T47D (cell line): ENCODE measurements around the gene CCDC146.
A peak's percentile ranks its signal among the peaks of the same experiment; 100 is the strongest.
"Not testable (repeated sequence)": the region's sequence is repeated elsewhere in the genome, so short reads cannot be mapped to it uniquely, and the experiment has no call there.

Experiments used
- DNase-seq, 2 experiments: peaks; one replicate each; pipeline versions ENCODE4 v3.0.0 to v3.0.0-alpha.2; 2011 to 2012; ENCODE audit warnings: low read depth in 1 of 2, low spot score in 1 of 2
- in situ Hi-C: cut with HindIII; loops from 2 replicates; pipeline ENCODE4 v1.10.0; 2016; ENCODE audit warnings: low sequenced_read_pairs, low pct_unique_long_range_greater_than_20kb

Gene CCDC146

DNA sequence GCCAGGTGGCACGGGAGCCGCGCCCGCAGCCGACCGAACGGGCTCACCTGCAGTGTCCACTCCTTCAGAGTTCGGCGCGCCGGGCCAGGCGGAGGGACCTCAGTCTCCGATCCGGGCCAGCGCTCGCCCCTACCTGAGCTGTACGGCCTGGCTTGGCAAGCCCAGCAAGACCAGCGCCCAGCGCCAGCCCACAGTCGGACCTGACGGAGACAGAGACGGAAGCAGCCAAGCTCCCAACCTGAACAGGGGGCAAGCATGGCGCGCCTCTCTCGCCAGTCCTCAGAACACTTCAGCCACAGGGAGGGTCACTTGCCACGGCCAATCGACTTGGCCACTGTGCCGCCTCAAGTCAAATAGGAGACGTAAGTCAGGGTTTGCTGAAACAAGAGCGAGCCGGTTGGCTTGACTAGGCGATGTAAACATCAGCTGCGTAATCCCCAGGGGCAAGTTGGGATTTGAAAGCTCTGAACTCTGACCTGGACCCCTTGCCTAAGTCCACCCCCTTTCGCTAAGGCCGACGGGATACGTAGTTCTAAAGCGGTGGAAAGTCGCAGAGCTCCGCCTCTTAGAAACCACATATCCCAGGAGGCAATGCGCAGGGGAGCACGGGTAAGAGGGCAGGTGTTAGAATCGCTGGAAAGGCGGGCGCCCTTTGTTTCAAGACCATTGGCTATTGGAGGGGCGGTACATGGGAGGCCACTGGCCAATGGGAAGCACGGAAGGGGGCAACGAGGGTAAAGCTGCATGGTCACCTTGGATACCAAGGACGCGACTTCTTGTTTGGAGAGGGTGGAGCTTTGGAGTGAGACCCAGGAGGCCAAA is at the start of gene CCDC146:
Gene CCDC146, plus strand, starts transcription at position 756 of the 822 bp plus-strand sequence. CDS start 45,054 bp downstream, outside the sequence.
- DNase-seq: peak; percentile 77 to 100
- in situ Hi-C loops: not testable (repeated sequence)

DNA sequence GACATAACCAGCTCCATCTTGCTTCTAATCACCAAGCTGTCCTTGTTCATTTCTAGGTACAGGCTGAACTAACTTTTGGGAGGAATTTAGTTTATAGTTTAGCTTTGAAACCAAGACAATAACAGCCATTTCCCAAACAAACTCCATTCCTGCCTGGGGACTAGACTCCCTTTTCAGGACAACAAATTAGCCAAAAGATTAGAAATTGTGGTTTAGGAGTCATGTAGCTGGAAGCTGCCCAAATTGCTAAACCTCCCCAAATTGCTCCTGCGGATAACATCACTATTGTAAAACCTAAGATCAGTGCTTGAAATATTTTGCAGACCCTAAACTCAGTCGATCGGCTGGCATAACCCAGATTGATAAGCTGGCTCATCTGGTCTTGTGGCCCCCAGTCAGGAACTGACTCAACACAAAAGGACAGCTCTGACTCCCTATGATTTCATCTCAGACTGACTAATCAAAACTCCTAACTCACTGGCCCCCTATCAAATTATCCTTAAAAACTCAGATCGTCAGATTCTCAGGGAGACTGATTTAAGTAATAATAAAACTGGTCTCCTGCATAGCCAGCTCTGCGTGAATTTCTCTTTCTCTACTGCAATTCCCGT is 47.5 kb upstream of the CCDC146 start:
- in situ Hi-C loops, DNase-seq: not testable (repeated sequence)

- DNase-seq, in situ Hi-C loops: not testable (repeated sequence)
These were observed 45.4 kb upstream of the CCDC146 start for GRCh38 chr7:77077060-77077459.

GRCh38 chr7:77079112-77079511 is 43.3 kb upstream of the CCDC146 start:
- DNase-seq, in situ Hi-C loops: not testable (repeated sequence)

GRCh38 chr7:77079624-77080023 is 42.8 kb upstream of the CCDC146 start:
- in situ Hi-C loops: not testable (repeated sequence)

DNA sequence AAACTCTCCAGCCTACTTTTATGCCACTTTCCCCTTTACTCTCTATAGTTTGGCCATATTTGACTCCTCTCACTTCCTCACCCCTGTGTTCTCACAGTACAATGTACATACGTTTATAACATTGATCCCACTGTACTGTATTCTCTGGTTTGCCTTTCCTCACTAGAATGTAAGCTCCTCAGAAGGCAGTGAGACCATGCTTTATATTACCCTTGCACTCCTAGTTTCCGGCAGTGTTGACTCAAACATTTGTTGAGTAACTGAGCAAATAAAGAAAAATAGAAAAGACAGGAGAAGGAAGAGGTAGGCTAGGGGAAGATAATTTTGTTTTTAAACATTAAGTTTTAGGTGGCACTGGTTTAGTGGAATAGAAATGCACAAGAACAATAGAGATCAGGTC is 42.2 kb upstream of the CCDC146 start:
- in situ Hi-C loops, DNase-seq: not testable (repeated sequence)

More at GRCh38 chr7:77079624-77080023, 42.8 kb upstream of the CCDC146 start:
- DNase-seq: not testable (repeated sequence)

GRCh38 chr7:77082192-77082591 is 40.2 kb upstream of the CCDC146 start:
- in situ Hi-C loops, DNase-seq: not testable (repeated sequence)

- DNase-seq: not testable (repeated sequence)
These were observed 30.1 kb upstream of the CCDC146 start for GRCh38 chr7:77092301-77092700.

DNA sequence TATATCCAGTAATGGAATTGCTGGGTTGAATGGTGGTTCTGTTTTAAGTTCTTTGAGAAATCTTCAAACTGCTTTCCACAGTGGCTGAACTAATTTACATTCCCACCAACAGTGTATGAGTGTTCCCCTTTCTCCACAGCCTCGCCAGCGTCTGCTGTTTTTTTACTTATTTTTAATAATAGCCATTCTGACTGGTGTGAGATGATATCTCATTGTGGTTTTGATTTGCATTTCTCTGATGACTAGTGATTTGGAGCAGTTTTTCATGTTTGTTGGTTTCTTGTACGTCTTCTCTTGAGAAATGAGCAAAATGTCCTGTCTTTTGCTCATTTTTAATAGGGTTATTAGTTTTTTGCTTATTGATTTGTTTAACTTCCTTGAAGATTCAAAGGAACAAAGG is 21.9 kb upstream of the CCDC146 start:
- in situ Hi-C loops: not testable (repeated sequence)

More at GRCh38 chr7:77092301-77092700, 30.1 kb upstream of the CCDC146 start:
- in situ Hi-C loops: not testable (repeated sequence)

DNA sequence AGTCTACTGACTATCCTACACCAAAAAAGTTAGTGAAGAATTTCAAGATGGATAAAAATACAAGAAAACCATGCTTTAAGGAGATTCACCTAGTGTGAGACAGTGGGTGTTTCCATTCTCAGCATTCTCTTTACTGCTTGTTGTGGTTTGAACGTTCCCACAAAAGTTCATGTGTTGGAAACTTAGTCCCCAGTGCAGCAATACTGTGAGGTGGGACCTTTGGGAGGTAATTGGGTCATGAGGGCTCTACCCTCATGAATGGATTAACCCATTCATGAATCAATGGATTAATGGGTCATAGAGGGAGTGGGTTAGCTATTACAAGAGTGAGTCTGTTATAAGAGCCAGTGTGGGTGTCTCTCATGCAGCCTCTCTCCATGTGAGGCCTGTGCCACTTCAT is 21.2 kb upstream of the CCDC146 start:
- in situ Hi-C loops, DNase-seq: not testable (repeated sequence)

More for the DNA sequence above, 21.9 kb upstream of the CCDC146 start:
- not testable (repeated sequence) for DNase-seq

GRCh38 chr7:77102671-77103070 is 19.7 kb upstream of the CCDC146 start:
- in situ Hi-C loops, DNase-seq: not testable (repeated sequence)

- DNase-seq, in situ Hi-C loops: not testable (repeated sequence)
These were observed 16.5 kb upstream of the CCDC146 start for GRCh38 chr7:77105904-77106303.

DNA sequence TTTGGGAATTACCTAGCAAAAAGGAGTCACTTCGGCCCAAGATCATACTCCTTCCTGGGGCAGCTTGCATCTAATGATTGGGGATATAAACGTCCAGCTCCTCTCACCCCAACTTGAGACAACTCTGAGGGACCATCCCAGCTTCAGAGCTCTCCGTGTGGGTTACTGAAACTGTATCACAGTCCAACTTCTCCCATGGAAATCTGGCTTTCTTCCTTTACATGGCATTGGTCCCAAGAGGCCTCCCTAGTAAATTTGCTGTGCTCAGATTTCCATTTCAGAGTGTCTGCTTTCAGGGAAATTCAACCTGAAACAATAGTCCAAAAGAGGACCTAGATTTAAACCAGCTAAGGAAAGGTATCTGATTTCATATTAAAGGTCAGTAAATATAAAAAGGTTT is 14.8 kb upstream of the CCDC146 start:
- in situ Hi-C loops, DNase-seq: not testable (repeated sequence)

GRCh38 chr7:77108362-77108761 is 14.1 kb upstream of the CCDC146 start:
- in situ Hi-C loops: not testable (repeated sequence)

GRCh38 chr7:77112719-77113306 is 9.6 kb upstream of the CCDC146 start:
- in situ Hi-C loops: not testable (repeated sequence)
- peak in 1 of 2 experiments; percentile 16 for DNase-seq

More at GRCh38 chr7:77108362-77108761, 14.1 kb upstream of the CCDC146 start:
- not testable (repeated sequence) for DNase-seq

DNA sequence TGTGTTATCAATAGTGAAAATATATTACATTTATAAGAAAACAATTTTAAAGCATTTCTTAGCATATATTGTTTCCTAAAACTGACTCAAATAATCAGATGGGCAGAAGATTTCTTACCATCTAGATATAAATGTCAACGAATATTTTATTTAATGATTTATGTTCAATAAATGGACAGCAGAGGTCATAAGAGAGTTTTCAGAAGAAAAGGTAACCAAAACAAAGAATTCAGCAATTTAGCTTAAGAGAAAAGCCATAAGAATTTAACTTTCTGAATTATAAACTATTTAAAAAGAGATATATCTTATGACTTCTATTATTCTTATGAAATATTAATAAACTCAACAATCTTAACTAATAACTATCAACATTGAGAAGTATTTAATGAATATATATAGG is 3.1 kb downstream of the CCDC146 start:
- DNase-seq, in situ Hi-C loops: not testable (repeated sequence)

GRCh38 chr7:77127009-77127408 is 4.6 kb downstream of the CCDC146 start:
- DNase-seq, in situ Hi-C loops: not testable (repeated sequence)
